ENCODE data around the gene VRK2.
"Not testable (repeated sequence)": the region's sequence is repeated elsewhere in the genome, so short reads cannot be mapped to it uniquely, and the experiment has no call there.

VRK2 gene

DNA sequence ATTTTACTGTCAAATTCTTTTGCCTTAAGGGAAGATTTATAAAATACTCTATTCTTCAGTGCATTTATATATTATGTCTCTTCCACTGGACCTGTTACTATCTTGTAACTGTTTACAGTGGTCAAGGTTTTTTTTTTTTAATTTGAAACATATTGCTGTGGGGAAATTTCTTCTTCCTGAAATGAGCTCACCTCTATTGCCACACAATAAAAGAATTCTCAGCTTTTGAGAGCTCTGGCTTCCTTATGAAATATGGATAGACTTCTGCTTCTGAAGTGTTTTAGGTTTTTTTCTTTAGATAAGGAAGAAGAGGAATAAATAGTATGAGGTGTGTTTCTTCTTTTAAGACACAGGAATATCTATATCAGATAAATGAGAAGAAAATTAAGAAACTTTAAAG is 7.7 kb downstream of the VRK2 start:
- DNase-seq (ENCODE audit: low read depth in 2 of 2) = no peak

- no peak for DNase-seq (ENCODE audit: low read depth in 2 of 2)
These were observed 8.6 kb downstream of the VRK2 start for GRCh38 chr2:58055033-58055786.

DNA sequence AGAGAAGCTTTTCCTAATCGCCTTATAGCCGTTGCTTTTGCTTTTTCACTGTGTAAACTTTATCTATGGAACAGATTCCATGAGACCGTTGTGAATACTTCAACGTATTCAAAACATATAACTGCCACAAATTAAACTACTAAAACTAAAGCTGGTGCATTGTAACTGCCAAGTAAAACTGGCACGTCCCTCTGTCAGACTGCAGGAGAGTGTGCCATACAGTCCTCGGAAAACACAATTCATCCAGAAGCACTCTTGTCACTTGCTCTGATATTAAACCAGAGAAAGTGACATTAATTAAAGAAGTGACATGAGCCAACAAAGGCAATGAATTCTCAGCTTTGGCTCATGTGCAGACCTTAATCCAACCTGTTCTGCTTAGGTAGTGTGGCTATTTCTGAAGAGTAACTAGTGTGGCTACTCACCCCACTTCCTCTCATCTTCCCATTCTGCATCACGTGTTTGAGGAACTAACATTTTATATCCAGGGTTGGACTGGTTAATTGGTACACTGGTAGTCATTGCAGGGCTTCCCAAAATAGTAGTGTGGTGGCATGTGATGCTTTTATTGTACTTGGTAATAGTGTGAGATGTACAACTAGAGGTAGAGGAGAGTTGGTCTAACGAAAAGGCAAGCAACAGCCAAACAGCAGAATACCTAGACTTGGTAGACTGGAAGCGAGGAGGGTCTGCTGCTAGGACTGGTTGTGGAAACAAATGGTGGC is 9.7 kb downstream of the VRK2 start:
- no peak for DNase-seq (ENCODE audit: low read depth in 2 of 2)

DNA sequence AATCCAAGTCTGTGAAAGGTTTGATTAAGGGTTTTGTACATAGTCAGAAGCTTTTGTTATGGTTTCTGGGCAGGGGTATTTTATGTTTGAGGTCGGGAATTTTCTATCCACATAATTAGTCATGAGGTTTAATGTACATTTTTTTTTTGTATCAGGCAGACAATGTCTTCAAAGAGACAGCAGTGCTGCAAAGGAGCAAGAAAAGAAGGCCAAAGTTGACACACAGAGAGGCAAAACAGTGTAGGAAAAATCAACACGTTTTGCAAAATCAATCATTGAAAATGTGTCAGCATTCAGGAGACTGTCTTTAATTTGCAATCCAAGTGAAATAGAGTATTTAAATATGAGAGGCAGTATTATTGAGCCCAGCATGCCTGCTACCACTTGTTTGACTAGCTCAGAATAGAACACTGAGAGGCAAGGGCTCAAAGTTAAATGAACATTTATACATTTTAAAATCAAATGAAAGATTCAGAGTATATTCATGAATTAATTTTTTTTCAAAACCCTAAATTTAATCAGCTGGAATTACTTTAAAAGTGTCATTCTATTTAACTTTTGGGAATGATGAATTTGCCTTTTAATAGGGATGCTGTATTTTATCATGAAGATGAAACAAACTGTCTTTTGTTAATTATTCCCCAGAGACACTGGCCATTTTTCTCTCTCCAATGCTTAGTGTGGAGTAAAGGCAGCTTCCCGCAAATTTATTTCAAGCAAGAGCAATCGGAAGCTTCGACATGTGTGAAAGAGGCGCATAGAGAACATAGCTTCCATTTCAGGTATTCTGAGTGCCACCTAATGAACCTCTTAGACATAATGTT is 11.3 kb downstream of the VRK2 start:
- DNase-seq (ENCODE audit: low read depth in 2 of 2) = no peak

DNA sequence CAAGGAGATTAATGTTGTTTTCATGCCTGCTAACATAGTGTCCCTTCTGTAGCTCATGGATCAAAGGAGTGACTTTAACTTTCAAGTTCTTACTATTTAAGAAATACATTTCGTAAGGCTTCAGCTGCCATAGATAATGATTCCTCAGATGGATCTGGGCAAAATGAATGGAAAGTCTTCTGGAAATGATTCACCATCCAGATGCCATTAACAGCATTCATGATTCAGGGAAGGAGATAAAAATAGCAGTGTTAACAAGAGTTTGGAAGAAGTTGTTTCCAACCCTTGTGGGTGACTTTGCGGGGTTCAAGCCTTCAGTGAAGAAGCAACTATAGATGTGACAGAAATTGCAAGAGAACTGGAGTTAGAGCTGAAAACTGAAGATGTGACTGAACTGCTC is 17.0 kb downstream of the VRK2 start:
- DNase-seq (ENCODE audit: low read depth in 2 of 2) = no peak

- no peak for DNase-seq (ENCODE audit: low read depth in 2 of 2)
These were observed 17.5 kb downstream of the VRK2 start for GRCh38 chr2:58064086-58064485.

- DNase-seq (ENCODE audit: low read depth in 2 of 2) = no peak
These were observed 18.6 kb downstream of the VRK2 start for GRCh38 chr2:58065248-58065647.

- no peak for DNase-seq (ENCODE audit: low read depth in 2 of 2)
These were observed 20.4 kb downstream of the VRK2 start for GRCh38 chr2:58067001-58067400.

- no peak for DNase-seq (ENCODE audit: low read depth in 2 of 2)
These were observed 24.2 kb downstream of the VRK2 start for GRCh38 chr2:58070765-58071164.

GRCh38 chr2:58072102-58072501 is 25.5 kb downstream of the VRK2 start:
- no peak for DNase-seq (ENCODE audit: low read depth in 2 of 2)

GRCh38 chr2:58073008-58073407 is 26.4 kb downstream of the VRK2 start:
- DNase-seq (ENCODE audit: low read depth in 2 of 2) = no peak

- no peak for DNase-seq (ENCODE audit: low read depth in 2 of 2)
These were observed 27.1 kb downstream of the VRK2 start for GRCh38 chr2:58073751-58074150.

- no peak for DNase-seq (ENCODE audit: low read depth in 2 of 2)
These were observed 34.4 kb downstream of the VRK2 start for GRCh38 chr2:58081000-58081399.

DNA sequence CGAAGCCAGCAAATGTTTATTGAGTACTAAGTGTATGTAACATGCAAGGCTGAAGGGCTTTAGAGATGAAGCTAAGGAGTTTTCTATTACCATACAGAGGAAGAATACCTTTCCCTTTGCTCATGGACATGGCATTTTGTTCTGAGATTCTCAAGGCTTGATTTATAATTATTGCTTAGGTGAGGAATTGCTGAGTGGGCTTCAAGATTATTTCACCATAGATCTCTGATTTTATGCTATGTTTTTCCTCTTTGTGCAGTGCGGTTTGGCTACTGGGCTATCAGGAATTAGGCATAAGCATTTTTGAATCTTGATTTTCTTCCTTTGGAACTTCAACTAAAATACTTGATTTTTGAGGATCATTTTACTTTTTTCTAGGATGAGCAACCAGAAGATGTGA is 42.5 kb downstream of the VRK2 start:
- DNase-seq (ENCODE audit: low read depth in 2 of 2) = no peak

DNA sequence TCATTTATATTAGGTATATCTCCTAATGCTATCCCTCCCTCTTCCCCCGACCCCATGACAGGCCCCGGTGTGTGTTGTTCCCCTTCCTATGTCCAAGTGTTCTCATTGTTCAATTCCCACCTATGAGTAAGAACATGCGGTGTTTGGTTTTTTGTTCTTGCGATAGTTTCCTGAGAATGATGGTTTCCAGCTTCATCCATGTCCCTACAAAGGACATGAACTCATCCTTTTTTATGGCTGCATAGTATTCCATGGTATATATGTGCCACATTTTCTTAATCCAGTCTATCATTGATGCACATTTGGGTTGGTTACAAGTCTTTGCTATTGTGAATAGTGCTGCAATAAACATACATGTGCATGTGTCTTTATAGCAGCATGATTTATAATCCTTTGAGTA is 46.2 kb downstream of the VRK2 start:
- DNase-seq (ENCODE audit: low read depth in 2 of 2) = not testable (repeated sequence)

DNA sequence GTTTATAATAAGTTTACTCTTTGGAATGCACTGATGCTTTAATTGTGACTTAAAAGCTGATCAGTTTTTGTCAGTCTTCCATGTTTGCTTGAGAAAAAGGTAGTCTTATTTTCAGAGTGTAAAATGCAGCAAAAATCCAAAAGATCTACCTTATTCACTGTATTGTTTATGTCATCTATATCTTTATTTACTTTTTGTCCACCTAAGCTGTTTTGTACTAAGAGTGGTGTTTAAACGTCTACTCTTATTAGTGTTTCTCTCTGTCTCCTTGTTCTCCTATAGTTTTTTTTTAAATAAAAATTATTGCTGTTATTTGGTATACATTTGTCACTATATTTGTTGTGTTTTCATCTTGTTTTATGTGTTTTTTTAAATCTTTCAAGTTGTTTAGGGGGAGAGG is 50.4 kb downstream of the VRK2 start:
- DNase-seq (ENCODE audit: low read depth in 2 of 2) = no peak

GRCh38 chr2:58098254-58099095 is 51.9 kb downstream of the VRK2 start:
- DNase-seq (ENCODE audit: low read depth in 2 of 2) = no peak

DNA sequence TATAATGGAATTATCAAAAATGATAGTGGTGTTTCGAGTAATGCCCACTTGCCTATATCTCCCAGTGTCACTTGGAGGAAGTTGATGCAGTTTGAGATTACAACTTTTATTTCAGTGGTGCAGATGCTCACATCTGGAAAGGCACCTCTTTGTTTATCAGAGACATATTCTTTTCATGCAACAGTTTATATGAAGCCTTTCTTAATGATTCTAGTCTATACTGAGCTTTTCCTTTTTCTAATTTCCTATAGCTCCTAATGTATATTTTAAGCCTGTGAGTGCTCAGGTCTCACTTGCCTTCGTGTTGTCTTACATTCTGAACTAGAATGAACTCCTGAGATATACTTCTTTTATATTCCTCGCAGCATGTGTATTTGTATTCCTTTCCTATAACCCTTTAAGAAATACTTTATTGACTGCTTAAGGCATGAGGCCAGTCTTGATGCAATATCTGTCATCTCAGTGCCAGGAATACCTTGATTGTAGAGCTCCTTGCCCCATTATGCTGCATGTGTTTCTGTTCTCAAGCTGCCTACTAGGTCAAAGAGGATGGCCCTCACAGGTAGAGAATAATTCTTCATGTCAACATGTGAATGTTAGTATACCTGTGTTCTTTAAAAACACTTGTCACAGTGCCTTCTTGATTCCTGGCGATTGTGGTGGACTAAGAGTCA is 52.6 kb downstream of the VRK2 start:
- no peak for DNase-seq (ENCODE audit: low read depth in 2 of 2)

- no peak for DNase-seq (ENCODE audit: low read depth in 2 of 2)
These were observed 54.9 kb downstream of the VRK2 start for GRCh38 chr2:58101500-58101899.

- no peak for DNase-seq (ENCODE audit: low read depth in 2 of 2)
These were observed 60.3 kb downstream of the VRK2 start for GRCh38 chr2:58106896-58107295.

All from activated CD8-positive, alpha-beta memory T cell treated with anti-CD3 and anti-CD28 coated beads for 4 hours (primary cell).